Activated naive CD8-positive, alpha-beta T cell treated with anti-CD3 and anti-CD28 coated beads, Interleukin-2, amount 10 ng/mL, durations not matched to agents 7 days and 5 days (primary cell): ENCODE data around the gene CBY3. TPM values are rescaled to one million over a fixed set of nuclear protein-coding genes. Genes with fewer than 3 reads are reported as not detected.
"Not testable (repeated sequence)": the region's sequence is repeated elsewhere in the genome, so short reads cannot be mapped to it uniquely, and the experiment has no call there.

Source experiments
- ATAC-seq: fragments of 150-1000 bp; cut with Tn5 transposase; one replicate; pipeline ENCODE4 v1.10.0; 2021; ENCODE audit warnings: low read depth, moderate library complexity
- POLR2A ChIA-PET: fragments of 350-600 bp; sonication (Branson Sonifier 250); formaldehyde crosslinking; loops from one replicate; lab custom pipeline; 2021; ENCODE audit warnings: antibody characterized with exemption; lab: Charles Lee
- DNase-seq: peaks from one replicate; pipeline ENCODE4 v3.0.0; 2021
- H3K27ac Mint-ChIP-seq: one replicate; pipeline ENCODE4 v1.8.0; 2022; ENCODE audit warnings: mild to moderate bottlenecking, mixed read lengths
- H3K27me3 Mint-ChIP-seq: one replicate; pipeline ENCODE4 v1.8.0; 2022; ENCODE audit warnings: mild to moderate bottlenecking, moderate library complexity, mixed read lengths
- H3K36me3 Mint-ChIP-seq: one replicate; pipeline ENCODE4 v1.8.0; 2021; ENCODE audit warnings: mild to moderate bottlenecking, mixed read lengths
- H3K4me1 Mint-ChIP-seq: one replicate; pipeline ENCODE4 v1.8.0; 2021; ENCODE audit warnings: mixed read lengths
- H3K4me3 Mint-ChIP-seq: one replicate; pipeline ENCODE4 v1.8.0; 2022; ENCODE audit warnings: mild to moderate bottlenecking, moderate library complexity, mixed read lengths
- H3K9me3 Mint-ChIP-seq: one replicate; pipeline ENCODE4 v1.8.0; 2021; ENCODE audit warnings: mixed read lengths
- total RNA-seq, 2 experiments: library from RNA; stranded (reverse); gene quantifications; one replicate each; pipeline ENCODE4 v1.2.3, GENCODE V29; 2021

CBY3 gene
- total RNA-seq, 2 experiments from 2014 or later = 0.40 TPM; not detected in 1

GRCh38 chr5:179697543-179697942 lies 16.7 kb upstream of the CBY3 start:
- H3K36me3 Mint-ChIP-seq, H3K9me3 Mint-ChIP-seq, ATAC-seq, DNase-seq, H3K27me3 Mint-ChIP-seq: not testable (repeated sequence)
- POLR2A ChIA-PET = interaction anchor here (0.8 to 2.3 kb wide), 4 partner anchors 19 to 123 kb away, joined by 3 to 23 read pairs (median 10); partner anchors contain the start of genes HNRNPH1 and MAML1
- Mint-ChIP-seq H3K4me1 (peaks cover 22% of the 10 kb centered on the region), H3K27ac (peak overlapping the region; percentile 97), H3K4me3 (peak overlapping the region; percentile 95)

- ATAC-seq = no peak
- peak overlapping the region; percentile 97 for H3K27ac Mint-ChIP-seq
- H3K4me1 Mint-ChIP-seq = peaks cover 19% of the 10 kb centered on the region
- peak overlapping the region; percentile 95 for H3K4me3 Mint-ChIP-seq
- peaks cover 3% of the 10 kb centered on the region for H3K36me3 Mint-ChIP-seq
- POLR2A ChIA-PET = interaction anchor here (0.8 to 2.3 kb wide), 4 partner anchors 19 to 123 kb away, joined by 3 to 23 read pairs (median 10); partner anchors contain the start of genes HNRNPH1 and MAML1
- DNase-seq = no peak
- no peaks in the 10 kb centered on the region for H3K9me3 Mint-ChIP-seq
- H3K27me3 Mint-ChIP-seq = no peaks in the 10 kb centered on the region
These were observed 16.3 kb upstream of the CBY3 start for GRCh38 chr5:179697108-179697507.

DNA sequence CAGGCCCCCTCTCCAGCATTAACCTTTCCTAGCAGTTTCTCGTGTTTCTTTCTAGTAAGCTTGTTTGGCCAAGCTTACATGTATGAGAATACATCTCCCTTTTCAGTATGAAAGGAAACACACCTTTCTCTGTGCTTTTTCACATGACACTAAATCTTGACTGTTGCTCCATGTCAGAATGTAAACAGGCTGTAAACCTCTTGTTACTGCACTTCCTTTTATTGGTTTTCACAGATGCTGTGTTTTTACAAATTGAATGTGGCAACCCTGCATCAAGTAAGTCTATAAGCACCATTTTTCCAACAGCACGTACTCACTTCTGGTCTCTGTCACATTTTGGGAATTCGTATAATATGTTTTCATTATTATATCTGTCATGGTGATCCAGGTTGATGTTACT lies 15.8 kb upstream of the CBY3 start:
- no peaks in the 10 kb centered on the region for H3K36me3 Mint-ChIP-seq
- H3K4me1 Mint-ChIP-seq = peaks cover 19% of the 10 kb centered on the region
- ATAC-seq (no peak), DNase-seq (no peak)
- peaks cover 1% of the 10 kb centered on the region for H3K27me3 Mint-ChIP-seq
- H3K27ac Mint-ChIP-seq = peak overlapping the region; percentile 49
- H3K9me3 Mint-ChIP-seq = no peaks in the 10 kb centered on the region
- no peak overlapping the region for H3K4me3 Mint-ChIP-seq
- POLR2A ChIA-PET = interaction anchor here (0.8 to 2.3 kb wide), 4 partner anchors 18 to 123 kb away, joined by 3 to 23 read pairs (median 10); partner anchors contain the start of genes HNRNPH1 and MAML1

DNA sequence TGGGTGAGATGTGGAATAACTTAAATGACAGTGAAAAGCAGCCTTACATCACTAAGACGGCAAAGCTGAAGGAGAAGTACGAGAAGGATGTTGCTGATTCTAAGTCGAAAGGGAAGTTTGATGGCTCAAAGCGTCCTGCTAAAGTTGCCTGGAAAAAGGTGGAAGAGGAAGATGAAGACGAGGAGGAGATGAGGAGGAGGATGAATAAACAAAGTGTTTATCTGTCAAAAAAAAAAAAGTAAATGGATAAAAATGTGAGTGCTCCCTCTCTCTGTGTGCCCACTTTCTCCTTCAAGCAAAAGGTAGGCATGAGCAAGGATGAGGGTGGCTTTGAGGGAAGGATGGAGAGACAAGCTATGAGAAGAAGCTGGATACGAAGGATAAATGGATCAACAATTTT lies 13.7 kb upstream of the CBY3 start:
- Mint-ChIP-seq H3K27ac (no peak overlapping the region), H3K9me3 (no peaks in the 10 kb centered on the region), H3K4me3 (no peak overlapping the region), H3K36me3 (no peaks in the 10 kb centered on the region), H3K4me1 (peaks cover 10% of the 10 kb centered on the region), H3K27me3 (peaks cover 1% of the 10 kb centered on the region)
- ATAC-seq = no peak
- POLR2A ChIA-PET = interaction anchor here (0.7 to 1.5 kb wide), 2 partner anchors 11 to 16 kb away, joined by 3 to 4 read pairs; no protein-coding TSS in a partner anchor
- DNase-seq = no peak

- not testable (repeated sequence) for H3K27me3 Mint-ChIP-seq, H3K9me3 Mint-ChIP-seq, ATAC-seq, H3K4me1 Mint-ChIP-seq, H3K27ac Mint-ChIP-seq, DNase-seq, H3K4me3 Mint-ChIP-seq, H3K36me3 Mint-ChIP-seq
- POLR2A ChIA-PET = interaction anchor here (0.6 to 1.1 kb wide), 3 partner anchors 10 to 138 kb away, joined by 3 to 4 read pairs (median 3); no protein-coding TSS in a partner anchor
These were observed 8.4 kb upstream of the CBY3 start for GRCh38 chr5:179689212-179689611.

DNA sequence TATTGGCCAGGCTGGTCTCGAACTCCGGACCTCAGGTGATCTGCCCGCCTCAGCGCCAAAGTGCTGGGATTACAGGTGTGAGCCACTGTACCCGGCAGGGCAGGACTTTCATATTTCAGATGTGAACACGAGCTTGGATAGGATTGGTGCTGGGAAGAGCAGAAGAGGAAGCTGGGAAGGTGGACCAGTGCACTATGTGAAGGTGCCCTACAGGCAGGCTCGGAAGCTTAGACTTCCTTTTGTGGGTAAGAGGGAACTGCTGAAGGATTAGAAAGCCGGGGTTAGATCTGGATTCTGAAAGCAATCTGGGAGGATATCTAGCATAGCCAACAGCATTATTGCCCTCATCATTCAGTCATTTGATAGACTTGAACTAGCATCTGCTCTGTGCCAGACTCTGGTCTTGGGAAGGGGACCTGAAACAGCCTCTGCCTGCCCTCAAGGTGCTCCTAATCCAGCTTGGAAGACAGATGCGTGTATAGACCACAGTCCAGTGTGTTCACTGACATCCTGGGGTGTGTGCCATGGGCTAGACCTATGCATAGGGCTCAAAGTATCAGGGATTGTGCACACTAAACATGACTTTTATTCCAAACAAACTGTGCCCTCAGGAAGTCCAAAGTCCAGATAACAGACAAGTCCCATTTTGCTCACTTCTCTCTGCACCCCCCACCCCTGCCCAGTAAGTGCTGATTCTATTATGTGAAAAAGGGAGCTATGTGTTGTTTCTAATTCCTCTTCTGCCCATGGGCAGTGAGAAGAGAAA lies 637 bp downstream of the CBY3 start:
- Mint-ChIP-seq H3K4me3 (peak overlapping the region; percentile 52), H3K27ac (peak overlapping the region; percentile 62), H3K36me3 (peaks cover 13% of the 10 kb centered on the region), H3K27me3 (no peaks in the 10 kb centered on the region), H3K4me1 (peaks cover 16% of the 10 kb centered on the region), H3K9me3 (no peaks in the 10 kb centered on the region)
- ATAC-seq (no peak), DNase-seq (no peak)
- POLR2A ChIA-PET = interaction anchor here (0.6 to 4.4 kb wide), 9 partner anchors 9 to 74 kb away, joined by 3 to 33 read pairs (median 4); partner anchors contain the start of genes CANX and HNRNPH1

- H3K36me3 Mint-ChIP-seq = peaks cover 18% of the 10 kb centered on the region
- H3K27me3 Mint-ChIP-seq = no peaks in the 10 kb centered on the region
- peaks cover 16% of the 10 kb centered on the region for H3K4me1 Mint-ChIP-seq
- peak overlapping the region; percentile 99 for H3K4me3 Mint-ChIP-seq
- ATAC-seq (peak; percentile 37), DNase-seq (peak; percentile 80)
- H3K9me3 Mint-ChIP-seq = no peaks in the 10 kb centered on the region
- POLR2A ChIA-PET = interaction anchor here (0.6 to 4.4 kb wide), 17 partner anchors 9 to 128 kb away, joined by 3 to 33 read pairs (median 4); partner anchors contain the start of genes CANX, HNRNPH1, MAML1 and MGAT4B
- peak overlapping the region; percentile 99 for H3K27ac Mint-ChIP-seq
These were observed 1.7 kb downstream of the CBY3 start for GRCh38 chr5:179679014-179679674.

DNA sequence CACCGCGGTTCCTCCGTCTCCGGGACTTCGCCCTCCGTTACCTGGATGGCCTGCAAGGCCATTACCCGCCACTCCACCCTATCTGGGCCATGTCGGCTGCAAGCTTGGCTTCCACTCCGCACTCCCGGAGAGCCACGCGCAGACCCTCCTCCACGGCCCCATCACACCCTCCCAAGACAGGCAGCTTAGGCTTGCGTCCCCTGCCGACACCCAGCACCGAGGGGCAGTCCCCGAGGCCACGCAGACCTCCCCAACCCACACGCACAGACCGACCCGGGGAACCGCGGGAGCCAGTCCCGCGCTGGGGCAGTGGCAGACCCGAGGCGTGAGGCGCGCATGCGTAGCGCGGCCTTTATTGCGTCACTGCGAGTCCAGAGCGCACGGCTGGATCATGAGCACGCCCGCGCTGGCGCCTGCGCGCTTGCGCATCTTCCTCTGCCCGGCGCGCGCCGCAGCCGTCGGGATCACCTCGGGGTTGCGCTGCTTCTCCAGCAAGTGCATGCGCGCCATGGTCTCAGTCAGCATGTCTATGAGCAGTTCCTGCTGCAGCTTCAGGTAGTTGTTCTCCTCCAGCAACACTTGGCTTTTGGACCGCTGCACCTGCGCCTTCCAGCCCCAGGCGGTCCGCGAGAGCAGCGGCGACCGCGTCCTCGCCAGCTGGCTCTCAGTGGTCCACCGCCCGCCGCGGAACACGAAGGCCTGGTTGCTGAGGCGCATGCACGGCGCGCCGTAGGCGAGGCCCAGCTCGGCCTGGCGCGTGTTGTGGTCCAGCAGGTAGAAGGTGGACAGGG lies 2.4 kb downstream of the CBY3 start:
- H3K27ac Mint-ChIP-seq = peak overlapping the region; percentile 99
- peak; percentile 95 for DNase-seq
- POLR2A ChIA-PET = interaction anchor here (0.6 to 4.4 kb wide), 19 partner anchors 8 to 632 kb away, joined by 3 to 33 read pairs (median 4); partner anchors contain the start of genes CANX, HNRNPH1, MAML1 and MGAT4B
- H3K4me3 Mint-ChIP-seq = peak overlapping the region; percentile 99
- H3K9me3 Mint-ChIP-seq = no peaks in the 10 kb centered on the region
- peaks cover 16% of the 10 kb centered on the region for H3K4me1 Mint-ChIP-seq
- H3K36me3 Mint-ChIP-seq = peaks cover 18% of the 10 kb centered on the region
- no peaks in the 10 kb centered on the region for H3K27me3 Mint-ChIP-seq
- peak; percentile 93 for ATAC-seq

DNA sequence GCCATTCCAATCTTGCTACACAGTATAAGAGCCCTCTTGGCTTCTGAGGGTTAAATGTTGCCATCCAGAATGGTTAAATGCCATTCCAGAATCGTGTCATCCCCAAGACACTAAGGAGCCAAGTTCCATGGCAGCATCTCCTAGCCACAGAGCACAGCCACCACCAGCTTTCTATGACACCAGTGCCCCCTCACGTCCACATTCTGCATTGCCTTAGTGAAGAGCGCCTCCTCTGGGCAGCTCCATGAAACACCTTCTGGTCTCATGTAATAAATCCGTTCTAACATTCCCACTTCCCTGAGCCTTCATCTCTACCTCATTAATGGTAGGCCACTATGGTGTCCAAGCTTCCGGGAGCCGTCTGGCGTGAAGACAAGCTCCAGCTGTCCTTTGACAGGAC lies 12.4 kb downstream of the CBY3 start:
- no peaks in the 10 kb centered on the region for H3K27me3 Mint-ChIP-seq
- ATAC-seq = peak; percentile 56
- H3K4me1 Mint-ChIP-seq = peaks cover 5% of the 10 kb centered on the region
- no peak overlapping the region for H3K27ac Mint-ChIP-seq
- no peak for DNase-seq
- no peaks in the 10 kb centered on the region for H3K9me3 Mint-ChIP-seq
- H3K4me3 Mint-ChIP-seq = no peak overlapping the region
- POLR2A ChIA-PET = interaction anchor here (0.9 kb wide), 1 partner anchor 9 kb away, joined by 5 read pairs; no protein-coding TSS in a partner anchor
- H3K36me3 Mint-ChIP-seq = peaks cover 6% of the 10 kb centered on the region

DNA sequence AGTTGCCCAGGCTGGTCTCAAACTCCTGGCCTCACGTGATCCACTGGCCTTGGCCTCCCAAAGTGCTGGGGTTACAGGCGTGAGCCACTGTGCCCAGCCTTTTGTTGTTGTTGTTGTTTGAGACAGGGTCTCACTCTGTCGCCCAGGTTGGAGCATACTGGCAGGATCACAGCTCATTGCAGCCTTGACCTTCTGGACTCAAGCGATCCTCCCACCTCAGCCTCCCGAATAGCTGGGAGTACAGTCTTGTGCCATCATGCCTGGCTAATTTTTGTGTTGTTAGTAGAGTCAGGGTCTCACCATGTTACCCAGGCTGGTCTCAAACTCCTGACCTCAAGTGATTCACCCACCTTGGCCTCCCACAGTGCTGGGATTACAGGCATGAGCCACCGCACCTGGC lies 19.2 kb downstream of the CBY3 start:
- H3K4me1 Mint-ChIP-seq, H3K9me3 Mint-ChIP-seq, H3K4me3 Mint-ChIP-seq, H3K27me3 Mint-ChIP-seq, POLR2A ChIA-PET, ATAC-seq, H3K36me3 Mint-ChIP-seq, H3K27ac Mint-ChIP-seq, DNase-seq: not testable (repeated sequence)

GRCh38 chr5:179658179-179658856 lies 22.5 kb downstream of the CBY3 start:
- H3K27me3 Mint-ChIP-seq, H3K9me3 Mint-ChIP-seq, H3K27ac Mint-ChIP-seq, POLR2A ChIA-PET, H3K4me1 Mint-ChIP-seq, H3K36me3 Mint-ChIP-seq: not testable (repeated sequence)
- DNase-seq (peak; percentile 34), ATAC-seq (peak; percentile 73)
- H3K4me3 Mint-ChIP-seq = peak overlapping the region; percentile 87
